ENCODE results near the gene PWWP2A.
"Not testable (repeated sequence)": the region's sequence is repeated elsewhere in the genome, so short reads cannot be mapped to it uniquely, and the experiment has no call there.

DNA sequence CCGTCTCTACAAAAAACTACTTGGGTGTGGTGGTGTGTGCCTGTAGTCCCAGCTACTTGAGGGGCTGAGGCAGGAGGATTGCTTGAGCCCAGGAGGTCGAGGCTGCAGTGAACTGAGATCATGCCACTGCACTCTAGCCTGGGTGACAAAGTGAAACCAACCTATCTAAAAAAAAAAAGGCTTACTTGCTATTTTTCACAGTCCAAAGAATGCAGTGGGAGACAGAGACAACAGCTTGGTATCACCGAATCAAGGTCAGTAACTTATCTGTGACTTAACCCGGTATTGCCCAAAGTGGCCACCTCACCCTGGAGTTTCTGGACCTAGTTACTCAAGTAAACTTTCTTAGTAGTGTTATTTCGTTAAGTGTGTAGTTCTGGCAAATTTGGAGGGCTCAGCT is 50.1 kb downstream of the PWWP2A start:
- TF ChIP-seq, protein P1, sequence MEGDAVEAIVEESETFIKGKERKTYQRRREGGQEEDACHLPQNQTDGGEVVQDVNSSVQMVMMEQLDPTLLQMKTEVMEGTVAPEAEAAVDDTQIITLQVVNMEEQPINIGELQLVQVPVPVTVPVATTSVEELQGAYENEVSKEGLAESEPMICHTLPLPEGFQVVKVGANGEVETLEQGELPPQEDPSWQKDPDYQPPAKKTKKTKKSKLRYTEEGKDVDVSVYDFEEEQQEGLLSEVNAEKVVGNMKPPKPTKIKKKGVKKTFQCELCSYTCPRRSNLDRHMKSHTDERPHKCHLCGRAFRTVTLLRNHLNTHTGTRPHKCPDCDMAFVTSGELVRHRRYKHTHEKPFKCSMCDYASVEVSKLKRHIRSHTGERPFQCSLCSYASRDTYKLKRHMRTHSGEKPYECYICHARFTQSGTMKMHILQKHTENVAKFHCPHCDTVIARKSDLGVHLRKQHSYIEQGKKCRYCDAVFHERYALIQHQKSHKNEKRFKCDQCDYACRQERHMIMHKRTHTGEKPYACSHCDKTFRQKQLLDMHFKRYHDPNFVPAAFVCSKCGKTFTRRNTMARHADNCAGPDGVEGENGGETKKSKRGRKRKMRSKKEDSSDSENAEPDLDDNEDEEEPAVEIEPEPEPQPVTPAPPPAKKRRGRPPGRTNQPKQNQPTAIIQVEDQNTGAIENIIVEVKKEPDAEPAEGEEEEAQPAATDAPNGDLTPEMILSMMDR (conservative IDR thresholded peaks at IDR 0.05 in 1 of 2, IDR thresholded peaks at IDR 0.05 in 1 of 2; ENCODE audit: low read depth in 1 of 2, low read length in 2 of 2) = not testable (repeated sequence)
- TF ChIP-seq EZH2 (IDR thresholded peaks at IDR 0.05; ENCODE audit: low read length, missing control alignments) = not testable (repeated sequence)

All from fibroblast of lung (primary cell).